Amniotic epithelial cell (primary cell): ENCODE data around the gene DNAH1.

Experiments
- DNase-seq: peaks from one replicate; pipeline ENCODE4 v3.0.0-alpha.2; 2010; ENCODE audit warnings: low read depth

DNAH1 gene

GRCh38 chr3:52433996-52434479 lies 117.9 kb downstream of the DNAH1 start:
- no peak for DNase-seq

DNA sequence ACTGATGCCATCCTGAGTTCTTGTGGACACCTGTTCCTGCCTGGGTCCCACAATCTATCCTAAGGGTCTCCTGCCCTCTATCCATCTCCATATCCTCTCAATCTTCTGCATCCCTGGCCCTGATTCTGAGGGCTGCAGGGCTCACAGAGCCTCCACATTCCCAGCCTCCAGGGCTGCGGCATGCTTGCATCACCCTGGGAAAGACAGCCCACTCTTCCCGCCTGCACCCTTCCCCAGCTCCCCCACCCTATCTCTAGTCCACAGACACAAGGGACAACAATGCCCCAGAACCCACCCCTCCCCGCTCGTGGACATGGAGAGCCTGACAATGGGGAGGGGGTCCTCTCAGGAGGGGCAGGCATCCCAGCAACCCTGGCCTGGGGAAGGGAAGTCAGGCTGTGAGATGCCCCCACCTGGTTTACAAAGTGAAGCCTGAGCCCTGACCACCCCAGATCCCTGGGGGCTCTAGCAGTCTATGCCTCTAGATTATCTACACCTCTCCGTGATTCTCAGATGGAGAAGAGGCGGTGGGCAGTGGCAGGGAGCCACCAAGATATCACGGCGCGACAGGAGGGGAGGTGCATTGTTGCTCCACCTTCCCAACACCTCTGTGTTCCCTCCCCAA lies 118.5 kb downstream of the DNAH1 start:
- no peak for DNase-seq

DNA sequence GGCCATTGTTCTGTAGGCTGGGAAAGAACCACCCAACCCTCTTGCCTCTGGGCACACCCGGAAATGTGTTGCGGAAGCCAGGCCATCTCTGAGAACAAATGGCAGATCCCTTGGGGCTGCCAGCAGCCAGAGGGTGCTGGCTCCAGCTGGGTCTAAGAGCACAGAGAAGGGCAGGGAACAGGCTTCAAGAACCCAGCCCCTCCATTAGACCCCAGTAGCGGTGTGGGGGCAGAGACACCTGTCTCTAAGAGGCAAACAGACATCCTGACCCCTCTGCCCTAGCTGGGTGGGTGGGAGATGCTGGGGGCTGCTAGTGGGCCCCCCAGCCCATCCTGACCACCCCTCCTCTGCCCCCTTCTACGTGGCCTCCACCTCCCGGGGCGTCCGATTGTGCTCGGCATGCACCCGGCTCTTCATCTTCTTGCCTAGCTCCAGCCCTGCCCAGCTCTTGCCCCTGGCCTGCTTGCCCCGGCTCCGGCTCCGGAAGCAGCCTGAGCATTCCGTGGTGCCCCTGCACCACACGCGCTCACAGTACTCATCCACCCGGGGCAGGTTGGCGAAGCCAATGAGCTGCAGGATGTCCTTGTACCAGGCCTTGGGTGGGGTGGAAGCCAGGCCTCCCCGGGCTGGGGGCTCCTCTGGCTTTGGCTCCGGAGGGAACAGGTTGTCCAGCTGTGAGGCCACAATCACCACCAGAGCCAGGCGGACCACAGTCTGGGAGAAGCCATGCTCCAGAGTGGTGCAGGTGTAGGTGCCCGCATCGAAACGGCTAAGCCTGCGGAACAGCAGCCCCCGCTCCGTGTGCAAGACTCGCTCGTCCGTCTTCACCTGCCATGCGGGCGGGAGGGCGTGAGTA lies 119.4 kb downstream of the DNAH1 start:
- DNase-seq, result no peak

DNA sequence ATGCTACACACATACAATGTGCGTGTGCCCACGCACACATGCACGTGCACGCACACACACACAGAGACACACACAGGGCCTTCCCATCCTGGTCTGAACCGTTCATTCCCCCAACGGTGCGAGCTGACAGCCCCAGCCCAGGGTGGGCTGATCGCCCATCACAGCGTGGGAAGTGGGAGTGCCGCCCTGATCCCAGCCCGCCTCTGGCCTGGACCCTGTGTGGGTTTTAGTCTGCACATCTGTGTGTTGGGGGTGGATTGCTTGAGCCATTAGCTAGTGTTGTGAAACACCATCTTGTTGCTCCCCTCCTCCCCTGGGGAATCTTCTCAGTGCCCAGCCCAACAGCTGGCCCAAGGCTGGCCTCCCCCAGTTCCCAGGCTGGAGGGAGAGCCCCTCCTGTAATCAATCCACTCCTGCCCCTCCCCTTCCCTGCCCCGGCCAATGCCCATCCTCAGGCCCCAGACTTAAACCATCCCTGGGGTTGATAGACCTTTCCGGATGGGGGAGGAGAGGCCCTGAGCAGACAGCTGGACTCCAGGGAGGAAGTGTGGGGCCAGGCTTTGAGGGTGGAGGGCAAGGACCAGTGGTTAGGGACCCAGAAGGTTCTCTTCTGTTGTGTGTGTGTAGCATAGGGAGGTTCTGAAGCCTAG lies 120.5 kb downstream of the DNAH1 start:
- peak; percentile 83 for DNase-seq

DNA sequence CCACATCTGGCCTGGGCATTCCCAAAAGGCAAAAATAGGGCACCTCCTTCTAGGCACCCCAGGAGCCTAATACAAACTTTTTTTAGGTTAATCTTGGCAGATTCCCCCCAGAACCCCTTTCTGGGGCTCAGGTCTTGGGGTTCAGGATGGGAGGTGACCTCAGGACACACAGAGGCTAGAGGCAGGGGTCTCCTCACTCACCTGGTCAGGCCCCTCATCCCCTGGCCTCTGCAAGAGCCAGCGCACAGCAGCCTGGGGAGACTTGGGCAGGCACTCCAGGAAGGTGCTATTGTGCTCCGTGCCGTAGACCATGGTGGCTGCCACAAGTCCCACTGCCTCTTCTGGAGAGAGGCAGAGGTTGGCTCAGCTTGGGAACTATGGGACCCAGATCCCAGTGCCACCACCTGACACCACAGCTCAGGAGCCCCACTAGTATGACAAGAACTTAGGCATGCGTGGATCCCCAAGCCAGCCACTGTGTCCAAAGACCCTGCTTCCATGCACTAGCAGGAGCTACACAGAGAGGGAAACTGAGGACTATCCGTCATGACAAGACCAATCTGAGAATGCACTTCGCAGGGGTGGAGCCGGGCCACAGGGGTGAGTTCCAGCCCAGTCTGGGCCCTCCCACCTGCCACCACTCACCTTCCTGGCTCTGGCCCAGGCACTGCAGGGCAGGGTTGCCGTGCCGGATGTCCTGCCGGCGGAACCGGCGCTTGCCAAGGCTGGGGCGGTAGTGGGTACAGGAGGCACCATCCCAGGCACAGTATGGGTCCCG lies 121.4 kb downstream of the DNAH1 start:
- DNase-seq, result no peak

- DNase-seq, result no peak
Measured at GRCh38 chr3:52438104-52438376, 121.9 kb downstream of the DNAH1 start.

DNA sequence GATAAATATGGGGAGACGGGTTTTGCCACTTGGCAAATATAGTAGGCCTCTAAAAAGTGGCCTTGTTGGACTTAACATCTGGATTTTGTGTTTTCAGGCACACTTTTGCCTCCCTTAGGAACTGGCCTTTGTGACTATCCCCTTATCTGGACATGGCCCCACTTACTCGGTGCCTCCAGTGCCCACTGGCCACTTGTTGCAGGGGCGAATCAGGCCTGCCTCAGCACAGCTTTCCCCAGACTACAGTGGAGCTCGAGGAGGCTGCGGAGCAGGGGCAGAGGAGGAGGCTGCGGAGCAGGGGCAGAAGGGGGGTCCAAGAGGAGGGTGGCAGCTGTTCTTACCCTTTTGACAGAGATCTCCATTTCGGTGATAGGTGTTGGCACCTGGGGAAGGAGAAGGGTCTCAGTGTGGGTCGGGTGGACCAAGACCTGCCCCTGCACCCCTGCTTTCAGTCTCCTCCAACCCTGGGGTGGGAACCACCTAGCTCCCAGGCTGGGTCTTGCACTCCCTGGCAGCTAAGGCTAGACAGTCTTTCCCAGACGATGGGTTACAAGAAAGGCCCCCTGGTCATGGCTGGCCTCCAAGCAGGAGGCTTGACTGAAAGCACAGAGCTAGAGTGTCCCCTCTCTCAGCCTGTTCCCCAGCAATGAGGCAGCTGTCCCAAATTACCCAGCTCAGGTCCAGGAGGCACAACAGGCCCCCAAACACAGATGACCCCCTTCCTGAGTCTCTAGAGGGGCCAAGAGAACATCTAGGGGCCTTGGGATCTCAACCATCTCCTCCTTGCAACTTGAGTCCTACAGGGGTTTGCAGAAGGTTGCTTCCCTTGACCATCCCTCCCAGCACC lies 122.7 kb downstream of the DNAH1 start:
- no peak for DNase-seq

DNA sequence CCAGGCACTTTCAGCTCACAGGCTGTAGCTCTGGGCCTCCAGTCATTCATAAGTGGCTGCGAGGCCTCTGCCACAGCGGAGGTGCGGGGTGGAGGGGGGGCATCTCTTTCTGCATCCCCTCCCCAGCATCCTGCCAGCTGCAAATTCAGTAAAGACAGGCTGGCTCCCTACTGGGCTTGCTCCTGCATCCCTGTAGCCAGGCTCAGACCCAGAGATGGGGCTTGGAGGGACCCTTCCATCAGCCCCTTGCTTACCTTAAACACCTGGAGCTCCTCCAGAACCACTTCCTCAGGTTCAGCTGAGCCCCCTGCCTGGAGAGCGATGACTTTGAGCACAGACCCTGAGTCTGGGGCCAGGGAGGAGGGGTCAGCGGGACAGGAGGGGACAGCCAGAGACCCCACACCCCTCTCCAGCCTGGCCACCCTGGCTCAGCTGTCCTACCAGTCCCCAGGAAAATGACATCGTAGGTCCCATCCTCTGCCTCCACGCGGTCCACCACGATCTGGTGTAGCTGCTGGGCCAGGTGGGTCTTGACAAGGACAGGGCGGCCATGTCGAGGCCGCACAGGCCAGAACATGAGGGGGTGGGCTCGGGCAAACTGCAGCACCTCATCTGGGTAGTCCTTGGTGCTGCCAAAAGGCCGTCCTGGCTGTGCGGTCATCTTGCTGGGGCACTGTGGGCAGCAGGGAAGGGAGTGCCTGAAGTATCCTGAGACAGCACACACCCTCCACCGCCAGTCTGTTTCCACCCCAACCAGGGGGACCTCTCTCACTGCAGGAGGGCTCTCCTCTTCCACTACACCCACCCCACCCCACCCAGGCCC lies 123.5 kb downstream of the DNAH1 start:
- DNase-seq, result no peak

GRCh38 chr3:52440249-52440551 lies 124.1 kb downstream of the DNAH1 start:
- DNase-seq, result no peak

DNA sequence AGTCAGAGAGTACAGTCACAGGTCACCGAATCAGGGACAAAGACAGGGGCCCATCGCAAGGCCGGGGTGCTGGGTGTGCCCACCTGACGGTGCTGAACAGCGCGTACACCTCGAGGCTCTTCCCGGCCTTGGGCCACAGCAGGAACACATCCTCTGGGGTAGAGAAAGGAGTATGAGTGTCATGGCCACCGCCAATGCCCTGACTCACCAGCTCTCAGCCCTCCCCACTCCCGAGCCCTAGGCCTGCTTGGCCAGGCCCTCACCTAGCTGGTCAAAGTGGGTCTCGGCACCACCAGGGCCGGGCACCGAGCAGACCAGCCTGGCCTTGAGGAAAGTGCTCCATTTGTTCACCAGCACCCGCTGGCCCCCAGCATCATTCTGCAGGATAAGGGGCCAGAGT lies 124.6 kb downstream of the DNAH1 start:
- DNase-seq, result no peak

GRCh38 chr3:52441091-52441771 lies 125.1 kb downstream of the DNAH1 start:
- no peak for DNase-seq

DNA sequence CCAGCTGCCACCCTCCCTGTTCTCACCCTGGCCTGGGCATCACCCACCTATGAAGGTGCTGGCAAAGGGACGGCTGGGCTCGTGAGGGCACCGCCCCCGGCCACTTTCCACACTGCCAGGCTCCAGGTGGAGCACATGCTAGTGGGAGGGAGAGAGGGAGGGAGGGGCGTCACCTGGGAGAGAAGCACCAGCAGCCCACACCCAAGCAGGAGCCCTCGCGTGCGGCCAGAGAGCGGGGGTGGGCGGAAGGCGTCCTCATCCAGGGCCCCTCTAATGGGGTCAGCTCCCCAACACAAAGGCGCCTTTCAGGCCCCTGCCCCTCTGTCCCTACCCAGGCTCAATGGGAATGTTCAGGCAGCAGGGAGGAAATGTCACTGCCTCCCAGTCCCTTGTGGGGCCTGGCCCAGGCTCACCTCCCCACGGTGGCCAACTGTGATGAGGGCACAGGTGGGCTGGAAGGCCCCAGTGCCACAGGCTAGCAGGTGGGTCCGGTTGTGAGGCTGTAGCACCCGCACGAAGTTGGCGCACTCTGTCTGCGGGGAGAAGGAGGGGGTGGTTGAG lies 125.7 kb downstream of the DNAH1 start:
- no peak for DNase-seq

GRCh38 chr3:52442409-52443267 lies 126.5 kb downstream of the DNAH1 start:
- DNase-seq, result no peak

- no peak for DNase-seq
Measured at GRCh38 chr3:52443268-52443610, 127.1 kb downstream of the DNAH1 start.

DNA sequence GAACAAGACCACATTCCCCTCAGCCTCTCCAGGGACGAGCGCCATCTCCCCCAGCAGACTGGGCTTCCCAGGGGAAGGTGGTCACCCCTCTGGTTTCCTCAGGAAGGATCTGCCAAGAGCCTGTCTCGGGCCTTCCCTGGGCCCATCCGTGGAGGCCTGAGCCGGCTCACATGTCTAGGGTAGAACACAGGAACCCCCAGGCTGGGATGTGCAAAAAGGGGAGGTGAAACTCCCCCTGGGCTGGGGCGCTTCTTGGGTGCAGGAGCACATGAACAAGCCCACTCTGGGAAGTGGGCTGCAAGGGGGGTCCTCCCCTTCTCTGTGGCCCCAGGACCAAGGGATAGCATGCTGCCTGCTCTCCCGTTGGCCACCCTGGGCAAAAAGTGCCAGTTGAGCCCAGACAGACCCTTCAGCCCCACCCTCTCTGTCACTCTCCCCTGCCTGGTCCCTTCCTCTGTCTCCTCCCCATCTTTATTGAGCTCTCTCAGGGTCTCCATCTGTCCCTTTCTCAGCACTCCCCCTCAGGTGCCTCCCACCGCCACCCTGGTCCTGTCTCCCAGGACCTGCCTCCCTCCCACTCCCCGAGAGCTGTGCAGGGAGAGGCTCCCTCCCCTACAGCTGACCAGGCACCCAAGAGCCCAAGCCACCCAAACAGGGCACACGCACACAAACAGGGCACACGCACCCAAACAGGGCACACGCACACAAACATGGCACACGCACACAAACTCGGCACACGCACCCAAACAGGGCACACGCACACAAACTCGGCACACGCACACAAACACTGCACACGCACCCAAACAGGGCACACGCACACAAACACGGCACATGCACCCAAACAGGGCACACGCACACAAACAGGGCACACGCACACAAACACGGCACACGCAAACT lies 127.9 kb downstream of the DNAH1 start:
- DNase-seq, result no peak

DNA sequence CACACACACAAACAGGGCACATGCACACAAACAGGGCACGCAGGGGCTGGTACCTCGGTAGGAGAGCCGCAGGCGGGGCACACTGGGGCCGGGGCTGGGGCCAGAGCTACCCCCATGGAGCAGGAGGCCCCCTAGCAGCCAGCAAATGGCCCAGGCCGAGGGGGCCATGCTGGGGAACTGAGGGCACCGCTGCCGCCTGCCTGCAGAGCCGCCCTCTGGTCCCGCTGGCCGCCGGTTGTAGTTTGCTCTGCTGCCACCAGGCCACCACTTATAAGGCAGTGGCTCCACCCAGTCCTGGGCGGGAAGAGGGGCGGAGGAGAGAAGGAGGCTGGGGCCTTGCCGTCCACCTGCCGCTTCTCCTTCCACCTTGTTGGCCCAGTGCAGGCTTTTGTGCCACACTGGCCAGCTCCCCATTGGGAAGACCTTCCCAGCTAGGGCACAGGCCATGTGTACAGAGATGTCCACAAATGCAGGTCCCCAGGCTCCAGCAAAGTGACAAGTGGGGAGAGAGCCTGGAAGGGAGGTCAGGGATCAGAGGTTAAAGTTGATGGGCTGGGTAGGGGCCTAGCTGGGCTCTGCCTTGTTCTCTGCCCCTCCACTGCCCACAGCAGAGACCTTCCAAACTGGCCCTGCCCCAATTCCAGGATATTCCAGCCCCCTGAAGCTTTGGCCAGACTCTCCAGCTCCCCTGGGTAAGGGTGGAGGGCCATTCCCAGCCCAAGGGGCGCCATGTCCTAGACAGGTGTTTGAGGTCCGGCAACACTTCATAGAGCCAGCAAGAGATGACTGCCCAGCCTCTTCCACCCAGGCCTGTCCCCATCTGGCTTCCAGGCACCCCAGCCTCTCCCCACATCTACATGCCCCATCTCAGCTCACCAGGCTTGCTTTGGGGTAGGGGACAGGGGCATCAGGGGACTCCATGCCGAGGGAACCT lies 129.0 kb downstream of the DNAH1 start, which contains the start of gene SEMA3G:
Gene SEMA3G, minus strand, starts transcription at position 244 of the 934 bp plus-strand sequence. Its CDS starts 76 bp downstream, at position 168.
- DNase-seq, result no peak

- DNase-seq, result no peak
Measured at GRCh38 chr3:52446042-52446441, 129.9 kb downstream of the DNAH1 start.
